Liver (tissue), 9 donors: Measurements from ENCODE around the gene INSIG2. TPM values are rescaled to one million over a fixed set of nuclear protein-coding genes. Genes with fewer than 3 reads are reported as not detected.

ENCODE experiments used
- DNase-seq: peaks from one replicate; pipeline ENCODE4 v3.0.0-alpha.2; 2017; ENCODE audit warnings: low spot score
- H3K27ac ChIP-seq, 2 donors: one replicate each; pipeline ENCODE4 v1.7.0; 2013; ENCODE audit warnings: inconsistent platforms in 2 of 2, low read length in 2 of 2, control low read depth in 1 of 2, low read depth in 1 of 2, mild to moderate bottlenecking in 1 of 2
- H3K27me3 ChIP-seq, 4 donors: one replicate each; pipeline versions ENCODE4 v1.6.1 to v1.7.0; 2013; ENCODE audit warnings: low read length in 3 of 4, inconsistent platforms in 1 of 4, mild to moderate bottlenecking in 1 of 4, moderate library complexity in 1 of 4; ENCODE audit not compliant: control insufficient read depth in 4 of 4, insufficient read depth in 4 of 4
- H3K36me3 ChIP-seq, 4 donors: one replicate each; pipeline versions ENCODE4 v1.6.1 to v1.7.0; 2013; ENCODE audit warnings: low read length in 3 of 4, mild to moderate bottlenecking in 3 of 4, low read depth in 1 of 4, moderate library complexity in 1 of 4; ENCODE audit not compliant: control insufficient read depth in 4 of 4, insufficient read depth in 3 of 4
- H3K4me1 ChIP-seq, 4 donors: one replicate each; pipeline versions ENCODE4 v1.6.1 to v1.7.0; 2013; ENCODE audit warnings: low read length in 3 of 4, mild to moderate bottlenecking in 3 of 4, moderate library complexity in 1 of 4; ENCODE audit not compliant: control insufficient read depth in 4 of 4, insufficient read depth in 4 of 4
- H3K4me3 ChIP-seq, 3 donors: one replicate each; pipeline versions ENCODE4 v1.6.1 to v1.7.0; 2013; ENCODE audit warnings: low read length in 3 of 3, control low read depth in 1 of 3, low read depth in 1 of 3, mild to moderate bottlenecking in 1 of 3
- H3K9ac ChIP-seq, 2 donors: one replicate each; pipeline ENCODE4 v1.7.0; 2013; ENCODE audit warnings: low read length in 2 of 2, mild to moderate bottlenecking in 2 of 2, moderate library complexity in 2 of 2, control low read depth in 1 of 2, low read depth in 1 of 2
- H3K9me3 ChIP-seq, 4 donors: one replicate each; pipeline versions ENCODE4 v1.6.1 to v1.7.0; 2013; ENCODE audit warnings: low read length in 3 of 4; ENCODE audit not compliant: control insufficient read depth in 4 of 4
- EGR1 ChIP-seq, 2 donors: IDR thresholded peaks; 2 replicates each; pipeline ENCODE4 v1.6.1; 2016 to 2018; ENCODE audit warnings: antibody characterized with exemption in 2 of 2, low read depth in 2 of 2
- FOXA1 ChIP-seq: IDR thresholded peaks from 2 replicates; pipeline ENCODE4 v1.6.1; 2016; ENCODE audit warnings: antibody characterized with exemption
- FOXA2 ChIP-seq: IDR thresholded peaks from 2 replicates; pipeline ENCODE4 v1.6.1; 2016; ENCODE audit warnings: antibody characterized with exemption
- GABPA ChIP-seq, 2 donors: IDR thresholded peaks in 1 of 2; conservative IDR thresholded peaks in 1 of 2; 2 replicates each; pipeline ENCODE4 v1.6.1; 2016; ENCODE audit warnings: antibody characterized with exemption in 2 of 2, mild to moderate bottlenecking in 1 of 2, moderate library complexity in 1 of 2
- HNF4A ChIP-seq, 2 donors: conservative IDR thresholded peaks; 2 replicates each; pipeline ENCODE4 v1.6.1; 2016; ENCODE audit warnings: antibody characterized with exemption in 2 of 2, mild to moderate bottlenecking in 2 of 2
- HNF4G ChIP-seq: IDR thresholded peaks from 2 replicates; pipeline ENCODE4 v1.6.1; 2016; ENCODE audit warnings: antibody characterized with exemption
- JUND ChIP-seq, 2 donors: IDR thresholded peaks; 2 replicates each; pipeline ENCODE4 v1.6.1; 2016; ENCODE audit warnings: antibody characterized with exemption in 2 of 2
- NR2F2 ChIP-seq: IDR thresholded peaks from 2 replicates; pipeline ENCODE4 v1.6.1; 2016; ENCODE audit warnings: antibody characterized with exemption
- RAD21 ChIP-seq, 2 donors: IDR thresholded peaks; 2 replicates each; pipeline ENCODE4 v1.6.1; 2016; ENCODE audit warnings: antibody characterized with exemption in 2 of 2, mild to moderate bottlenecking in 2 of 2
- RXRA ChIP-seq, 2 donors: IDR thresholded peaks; 2 replicates each; pipeline ENCODE4 v1.6.1; 2017 to 2018; ENCODE audit warnings: antibody characterized with exemption in 2 of 2, mild to moderate bottlenecking in 1 of 2
- SP1 ChIP-seq: IDR thresholded peaks from 2 replicates; pipeline ENCODE4 v1.6.1; 2018; ENCODE audit warnings: antibody characterized with exemption, mild to moderate bottlenecking
- TAF1 ChIP-seq: conservative IDR thresholded peaks from 2 replicates; pipeline ENCODE4 v1.6.1; 2016; ENCODE audit warnings: antibody characterized with exemption, mild to moderate bottlenecking
- WGBS: extraction: QIAGEN DNeasy Blood & Tissue Kit; methylation state at CpG from one replicate; pipeline ENCODE4 v1.1.7; 2013; 5-methylcytosine and 5-hydroxymethylcytosine counted together
- polyA plus RNA-seq, 2 donors: library from polyadenylated mRNA; stranded (reverse) in 1 of 2; unstranded in 1 of 2; fragments of 200-250 nt in 1 of 2; fragments of >200 nt in 1 of 2; fragmentation: Nextera tagmentation in 1 of 2; extraction: Ambion mirVana in 1 of 2; gene quantifications; one replicate each; pipeline versions ENCODE4 v1.2.1 to v1.2.3, GENCODE V29; 2013 to 2015
- total RNA-seq, 2 donors: library from RNA; depleted of rRNA; stranded (reverse); fragments of >200 nt; gene quantifications; one replicate each; pipeline ENCODE4 v1.2.3, GENCODE V29; 2014
- TF ChIP-seq, protein P1 (sequence below): IDR thresholded peaks from 2 replicates; pipeline ENCODE4 v1.6.1; 2016; ENCODE audit warnings: antibody characterized with exemption
- TF ChIP-seq, protein P2 (sequence below): IDR thresholded peaks from 2 replicates; pipeline ENCODE4 v1.6.1; 2016; ENCODE audit warnings: antibody characterized with exemption
- TF ChIP-seq, protein P3 (sequence below): IDR thresholded peaks from 2 replicates; pipeline ENCODE4 v1.6.1; 2016; ENCODE audit warnings: antibody characterized with exemption, mild to moderate bottlenecking
- donor health status: healthy.
- donor health status: healthy.
- donor health status: healthy.
- donor health status: healthy.
- donor health status: healthy.

INSIG2 gene
- total and polyA plus RNA-seq, 4 donors, result 11.3 to 18.5 (median 15.6) TPM

DNA sequence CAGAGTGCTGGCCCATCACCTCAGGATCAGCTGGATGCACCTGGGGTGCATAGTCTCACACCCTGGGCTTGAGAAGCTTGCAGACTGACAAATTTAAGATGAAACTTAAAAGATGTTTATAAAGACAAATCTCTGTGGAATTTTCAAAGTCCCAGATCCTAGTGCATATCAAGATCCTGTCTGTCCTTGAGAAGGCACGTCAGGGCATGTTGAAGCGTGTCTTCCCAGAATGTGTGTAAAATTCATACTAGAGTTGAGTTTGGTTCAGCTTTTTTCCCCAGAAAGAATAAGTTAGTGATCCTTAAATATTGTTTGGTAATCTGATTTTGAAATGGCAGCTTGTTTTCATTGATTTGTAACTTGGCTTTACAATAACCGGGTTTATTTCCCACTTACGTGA lies 27.5 kb downstream of the INSIG2 start:
- DNase-seq, result no peak
- 96% methylated on average over 4 of the region's 4 CpGs for WGBS
- no peaks in the 10 kb centered on the region for H3K36me3 ChIP-seq

DNA sequence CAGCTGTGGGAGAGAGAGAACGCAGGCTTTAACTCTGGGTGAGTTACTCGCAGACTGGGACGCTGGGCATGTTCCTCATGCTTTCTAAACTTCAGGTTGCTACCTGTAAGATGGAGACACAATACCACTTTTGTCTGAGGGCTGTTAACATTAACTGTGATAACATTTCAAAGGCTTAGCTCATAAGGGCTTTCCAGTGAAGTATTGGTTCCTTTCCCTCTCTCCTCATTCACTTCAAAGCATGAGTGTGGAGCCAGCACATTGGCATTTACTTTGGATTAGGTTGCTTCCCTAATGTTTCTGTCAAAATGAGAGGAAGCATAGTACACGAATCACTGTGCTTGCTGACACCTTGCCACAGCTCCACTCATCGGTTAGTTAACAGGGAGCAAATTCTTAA lies 30.2 kb downstream of the INSIG2 start:
- TF ChIP-seq EGR1 (IDR thresholded peaks at IDR 0.05; ENCODE audit: low read depth in 2 of 2), result no peak
- no peak for TF ChIP-seq GABPA (IDR thresholded peaks at IDR 0.05 in 1 of 2, conservative IDR thresholded peaks at IDR 0.05 in 1 of 2)
- TF ChIP-seq FOXA1, result no peak
- WGBS, result 81% methylated on average over 5 of the region's 5 CpGs
- Histone ChIP-seq H3K27me3 (no peaks in the 10 kb centered on the region), H3K4me3 (no peak overlapping the region), H3K4me1 (peaks cover 0 to 2% (median under 1%) of the 10 kb centered on the region in 4 donors), H3K36me3 (no peaks in the 10 kb centered on the region), H3K27ac (no peak overlapping the region), H3K9me3 (no peaks in the 10 kb centered on the region), H3K9ac (no peak overlapping the region)
- DNase-seq, result no peak

More for the DNA sequence above, 27.5 kb downstream of the INSIG2 start:
- H3K27ac ChIP-seq, result no peak overlapping the region
- no peaks in the 10 kb centered on the region for H3K27me3 ChIP-seq
- peaks cover 0 to 9% (median 1%) of the 10 kb centered on the region in 4 donors for H3K4me1 ChIP-seq
- TF ChIP-seq FOXA1 (no peak), GABPA (IDR thresholded peaks at IDR 0.05 in 1 of 2, conservative IDR thresholded peaks at IDR 0.05 in 1 of 2) (no peak), TAF1 (no peak), SP1 (no peak), HNF4A (conservative IDR thresholded peaks at IDR 0.05) (no peak), RXRA (IDR thresholded peaks at IDR 0.05) (no peak), JUND (IDR thresholded peaks at IDR 0.05) (no peak), NR2F2 (no peak), EGR1 (IDR thresholded peaks at IDR 0.05; ENCODE audit: low read depth in 2 of 2) (no peak)
- TF ChIP-seq, protein P1, sequence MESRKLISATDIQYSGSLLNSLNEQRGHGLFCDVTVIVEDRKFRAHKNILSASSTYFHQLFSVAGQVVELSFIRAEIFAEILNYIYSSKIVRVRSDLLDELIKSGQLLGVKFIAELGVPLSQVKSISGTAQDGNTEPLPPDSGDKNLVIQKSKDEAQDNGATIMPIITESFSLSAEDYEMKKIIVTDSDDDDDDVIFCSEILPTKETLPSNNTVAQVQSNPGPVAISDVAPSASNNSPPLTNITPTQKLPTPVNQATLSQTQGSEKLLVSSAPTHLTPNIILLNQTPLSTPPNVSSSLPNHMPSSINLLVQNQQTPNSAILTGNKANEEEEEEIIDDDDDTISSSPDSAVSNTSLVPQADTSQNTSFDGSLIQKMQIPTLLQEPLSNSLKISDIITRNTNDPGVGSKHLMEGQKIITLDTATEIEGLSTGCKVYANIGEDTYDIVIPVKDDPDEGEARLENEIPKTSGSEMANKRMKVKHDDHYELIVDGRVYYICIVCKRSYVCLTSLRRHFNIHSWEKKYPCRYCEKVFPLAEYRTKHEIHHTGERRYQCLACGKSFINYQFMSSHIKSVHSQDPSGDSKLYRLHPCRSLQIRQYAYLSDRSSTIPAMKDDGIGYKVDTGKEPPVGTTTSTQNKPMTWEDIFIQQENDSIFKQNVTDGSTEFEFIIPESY, result no peak
- no peaks in the 10 kb centered on the region for H3K9me3 ChIP-seq
- H3K9ac ChIP-seq, result no peak overlapping the region
- H3K4me3 ChIP-seq, result no peak overlapping the region

DNA sequence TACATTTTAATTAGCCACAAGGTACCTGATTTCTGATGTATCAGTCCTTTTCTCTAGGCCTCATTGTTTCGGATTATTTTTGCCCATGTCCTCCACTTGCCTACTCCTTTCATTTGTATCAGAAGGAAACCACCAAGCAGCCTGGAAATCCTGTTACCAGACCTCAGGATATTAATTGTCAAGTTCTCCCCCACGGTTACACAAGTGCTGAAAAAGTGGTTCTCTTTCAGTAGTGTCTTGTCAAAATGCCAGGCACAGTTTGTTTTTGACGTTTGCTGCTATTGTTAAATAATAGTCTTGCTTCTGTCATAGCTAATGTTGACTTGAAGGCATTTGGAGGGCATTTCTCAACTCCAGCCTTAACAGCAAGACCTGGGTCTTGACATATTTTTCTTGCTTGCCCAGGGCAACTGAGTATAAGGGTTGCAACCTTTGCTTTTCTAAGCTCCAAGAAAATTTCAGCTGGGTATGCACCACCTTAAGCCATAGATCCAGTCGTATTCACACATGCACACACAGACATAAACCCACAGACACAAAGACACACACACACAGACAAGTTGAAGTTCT lies 31.0 kb downstream of the INSIG2 start:
- no peak overlapping the region for H3K9ac ChIP-seq
- no peak overlapping the region for H3K27ac ChIP-seq
- no peaks in the 10 kb centered on the region for H3K9me3 ChIP-seq
- H3K36me3 ChIP-seq, result no peaks in the 10 kb centered on the region
- 68% methylated on average over 4 of the region's 4 CpGs for WGBS
- DNase-seq, result no peak
- H3K4me3 ChIP-seq, result no peak overlapping the region
- H3K4me1 ChIP-seq, result peaks cover 0 to 4% (median 2%) of the 10 kb centered on the region in 4 donors
- no peaks in the 10 kb centered on the region for H3K27me3 ChIP-seq
- TF ChIP-seq FOXA1, result no peak
- TF ChIP-seq EGR1 (IDR thresholded peaks at IDR 0.05; ENCODE audit: low read depth in 2 of 2), result no peak
- TF ChIP-seq, protein P1, result no peak
- TF ChIP-seq HNF4A (conservative IDR thresholded peaks at IDR 0.05), result no peak
- no peak for TF ChIP-seq JUND (IDR thresholded peaks at IDR 0.05)
- no peak for TF ChIP-seq TAF1
- TF ChIP-seq FOXA2, result no peak
- TF ChIP-seq, protein P2, sequence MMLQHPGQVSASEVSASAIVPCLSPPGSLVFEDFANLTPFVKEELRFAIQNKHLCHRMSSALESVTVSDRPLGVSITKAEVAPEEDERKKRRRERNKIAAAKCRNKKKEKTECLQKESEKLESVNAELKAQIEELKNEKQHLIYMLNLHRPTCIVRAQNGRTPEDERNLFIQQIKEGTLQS, result no peak
- TF ChIP-seq RXRA (IDR thresholded peaks at IDR 0.05), result no peak
- TF ChIP-seq, protein P3, sequence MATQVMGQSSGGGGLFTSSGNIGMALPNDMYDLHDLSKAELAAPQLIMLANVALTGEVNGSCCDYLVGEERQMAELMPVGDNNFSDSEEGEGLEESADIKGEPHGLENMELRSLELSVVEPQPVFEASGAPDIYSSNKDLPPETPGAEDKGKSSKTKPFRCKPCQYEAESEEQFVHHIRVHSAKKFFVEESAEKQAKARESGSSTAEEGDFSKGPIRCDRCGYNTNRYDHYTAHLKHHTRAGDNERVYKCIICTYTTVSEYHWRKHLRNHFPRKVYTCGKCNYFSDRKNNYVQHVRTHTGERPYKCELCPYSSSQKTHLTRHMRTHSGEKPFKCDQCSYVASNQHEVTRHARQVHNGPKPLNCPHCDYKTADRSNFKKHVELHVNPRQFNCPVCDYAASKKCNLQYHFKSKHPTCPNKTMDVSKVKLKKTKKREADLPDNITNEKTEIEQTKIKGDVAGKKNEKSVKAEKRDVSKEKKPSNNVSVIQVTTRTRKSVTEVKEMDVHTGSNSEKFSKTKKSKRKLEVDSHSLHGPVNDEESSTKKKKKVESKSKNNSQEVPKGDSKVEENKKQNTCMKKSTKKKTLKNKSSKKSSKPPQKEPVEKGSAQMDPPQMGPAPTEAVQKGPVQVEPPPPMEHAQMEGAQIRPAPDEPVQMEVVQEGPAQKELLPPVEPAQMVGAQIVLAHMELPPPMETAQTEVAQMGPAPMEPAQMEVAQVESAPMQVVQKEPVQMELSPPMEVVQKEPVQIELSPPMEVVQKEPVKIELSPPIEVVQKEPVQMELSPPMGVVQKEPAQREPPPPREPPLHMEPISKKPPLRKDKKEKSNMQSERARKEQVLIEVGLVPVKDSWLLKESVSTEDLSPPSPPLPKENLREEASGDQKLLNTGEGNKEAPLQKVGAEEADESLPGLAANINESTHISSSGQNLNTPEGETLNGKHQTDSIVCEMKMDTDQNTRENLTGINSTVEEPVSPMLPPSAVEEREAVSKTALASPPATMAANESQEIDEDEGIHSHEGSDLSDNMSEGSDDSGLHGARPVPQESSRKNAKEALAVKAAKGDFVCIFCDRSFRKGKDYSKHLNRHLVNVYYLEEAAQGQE, result no peak
- no peak for TF ChIP-seq NR2F2
- no peak for TF ChIP-seq RAD21 (IDR thresholded peaks at IDR 0.05)
- TF ChIP-seq HNF4G, result no peak
- TF ChIP-seq GABPA (IDR thresholded peaks at IDR 0.05 in 1 of 2, conservative IDR thresholded peaks at IDR 0.05 in 1 of 2), result no peak
